ENCODE measurements around the gene ANKS1B.

DNA sequence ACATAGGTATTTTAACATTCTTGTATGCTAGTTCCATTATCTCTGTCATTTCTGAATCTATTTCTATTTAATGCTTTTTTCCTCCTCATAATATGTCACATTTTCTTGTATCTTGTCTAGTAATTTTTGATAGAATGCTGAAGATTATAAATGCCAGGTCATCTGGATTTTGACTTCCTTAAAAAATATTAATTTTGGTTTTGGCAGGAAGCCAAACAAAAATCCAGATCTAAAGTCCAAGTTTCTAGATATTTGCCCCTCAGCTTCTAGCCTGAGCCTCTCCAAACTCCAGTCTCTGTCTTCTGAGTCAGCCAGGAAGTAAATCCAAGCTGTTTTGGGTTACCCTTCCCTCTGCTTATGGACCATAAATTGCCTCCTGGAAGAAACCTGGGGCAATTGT is 1004.2 kb downstream of the ANKS1B start:
- TF ChIP-seq SIN3A (IDR thresholded peaks at IDR 0.05; ENCODE audit: low read depth), result no peak
- TF ChIP-seq, protein P1, sequence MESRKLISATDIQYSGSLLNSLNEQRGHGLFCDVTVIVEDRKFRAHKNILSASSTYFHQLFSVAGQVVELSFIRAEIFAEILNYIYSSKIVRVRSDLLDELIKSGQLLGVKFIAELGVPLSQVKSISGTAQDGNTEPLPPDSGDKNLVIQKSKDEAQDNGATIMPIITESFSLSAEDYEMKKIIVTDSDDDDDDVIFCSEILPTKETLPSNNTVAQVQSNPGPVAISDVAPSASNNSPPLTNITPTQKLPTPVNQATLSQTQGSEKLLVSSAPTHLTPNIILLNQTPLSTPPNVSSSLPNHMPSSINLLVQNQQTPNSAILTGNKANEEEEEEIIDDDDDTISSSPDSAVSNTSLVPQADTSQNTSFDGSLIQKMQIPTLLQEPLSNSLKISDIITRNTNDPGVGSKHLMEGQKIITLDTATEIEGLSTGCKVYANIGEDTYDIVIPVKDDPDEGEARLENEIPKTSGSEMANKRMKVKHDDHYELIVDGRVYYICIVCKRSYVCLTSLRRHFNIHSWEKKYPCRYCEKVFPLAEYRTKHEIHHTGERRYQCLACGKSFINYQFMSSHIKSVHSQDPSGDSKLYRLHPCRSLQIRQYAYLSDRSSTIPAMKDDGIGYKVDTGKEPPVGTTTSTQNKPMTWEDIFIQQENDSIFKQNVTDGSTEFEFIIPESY (IDR thresholded peaks at IDR 0.05; ENCODE audit: extremely low read depth, insufficient replicate concordance, low read length), result no peak
- no peak for TF ChIP-seq CEBPB (IDR thresholded peaks at IDR 0.05; ENCODE audit: low read depth)
- TF ChIP-seq POLR2A (IDR thresholded peaks at IDR 0.05; ENCODE audit: borderline replicate concordance, extremely low read depth, insufficient read depth, insufficient read length), result no peak
- TF ChIP-seq, protein P2, sequence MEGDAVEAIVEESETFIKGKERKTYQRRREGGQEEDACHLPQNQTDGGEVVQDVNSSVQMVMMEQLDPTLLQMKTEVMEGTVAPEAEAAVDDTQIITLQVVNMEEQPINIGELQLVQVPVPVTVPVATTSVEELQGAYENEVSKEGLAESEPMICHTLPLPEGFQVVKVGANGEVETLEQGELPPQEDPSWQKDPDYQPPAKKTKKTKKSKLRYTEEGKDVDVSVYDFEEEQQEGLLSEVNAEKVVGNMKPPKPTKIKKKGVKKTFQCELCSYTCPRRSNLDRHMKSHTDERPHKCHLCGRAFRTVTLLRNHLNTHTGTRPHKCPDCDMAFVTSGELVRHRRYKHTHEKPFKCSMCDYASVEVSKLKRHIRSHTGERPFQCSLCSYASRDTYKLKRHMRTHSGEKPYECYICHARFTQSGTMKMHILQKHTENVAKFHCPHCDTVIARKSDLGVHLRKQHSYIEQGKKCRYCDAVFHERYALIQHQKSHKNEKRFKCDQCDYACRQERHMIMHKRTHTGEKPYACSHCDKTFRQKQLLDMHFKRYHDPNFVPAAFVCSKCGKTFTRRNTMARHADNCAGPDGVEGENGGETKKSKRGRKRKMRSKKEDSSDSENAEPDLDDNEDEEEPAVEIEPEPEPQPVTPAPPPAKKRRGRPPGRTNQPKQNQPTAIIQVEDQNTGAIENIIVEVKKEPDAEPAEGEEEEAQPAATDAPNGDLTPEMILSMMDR (IDR thresholded peaks at IDR 0.05 in 2 of 3, conservative IDR thresholded peaks at IDR 0.05 in 1 of 3; ENCODE audit: borderline replicate concordance in 1 of 3, insufficient read depth in 1 of 3, low read depth in 2 of 3, low read length in 2 of 3), result no peak

Measured in HCT116 (cell line).